GM19023 (cell line): ENCODE data around the gene BEAN1.

Source experiments
- ATAC-seq: cut with Tn5 transposase; IDR thresholded peaks from one replicate; pipeline ENCODE4 v1.9.1; 2021; ENCODE audit warnings: mild to moderate bottlenecking, moderate library complexity; ENCODE audit not compliant: unreplicated experiment

BEAN1 gene

DNA sequence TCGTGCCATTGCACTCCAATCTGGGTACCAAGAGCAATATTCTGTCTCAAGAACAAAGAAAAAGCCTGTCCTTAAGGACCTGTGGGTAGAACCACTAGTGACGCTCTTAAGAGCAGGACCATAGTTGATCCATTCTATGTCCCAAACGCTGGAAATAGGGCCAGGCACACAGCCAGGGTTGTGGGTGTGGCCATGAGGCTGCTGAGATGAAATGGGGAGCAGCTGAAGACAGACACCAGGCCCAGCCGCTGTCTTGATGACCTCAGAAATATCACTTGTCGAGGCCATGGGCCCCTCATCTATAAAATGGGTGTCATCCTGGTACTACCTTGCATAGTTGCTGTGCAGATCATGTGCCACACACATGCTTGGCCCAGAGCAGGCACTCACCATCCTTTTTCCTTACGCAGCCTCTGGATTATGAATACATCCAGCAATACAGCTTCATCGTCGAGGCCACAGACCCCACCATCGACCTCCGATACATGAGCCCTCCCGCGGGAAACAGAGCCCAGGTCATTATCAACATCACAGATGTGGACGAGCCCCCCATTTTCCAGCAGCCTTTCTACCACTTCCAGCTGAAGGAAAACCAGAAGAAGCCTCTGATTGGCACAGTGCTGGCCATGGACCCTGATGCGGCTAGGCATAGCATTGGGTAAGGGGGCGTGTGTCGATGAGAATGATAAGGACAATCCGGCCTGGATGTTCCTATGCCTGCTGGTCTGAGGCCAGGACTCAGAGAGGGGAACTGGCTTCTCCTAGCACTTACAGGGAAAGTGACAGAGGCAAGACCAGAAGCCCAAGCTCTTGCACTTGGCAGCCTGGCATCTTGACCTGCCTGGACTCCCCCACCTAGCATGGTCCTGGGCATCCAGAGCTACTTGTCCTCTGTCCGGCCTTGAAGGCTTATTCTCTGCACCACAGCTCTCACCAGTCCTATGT, 35.1 kb upstream of the BEAN1 start:
- no peak for ATAC-seq

DNA sequence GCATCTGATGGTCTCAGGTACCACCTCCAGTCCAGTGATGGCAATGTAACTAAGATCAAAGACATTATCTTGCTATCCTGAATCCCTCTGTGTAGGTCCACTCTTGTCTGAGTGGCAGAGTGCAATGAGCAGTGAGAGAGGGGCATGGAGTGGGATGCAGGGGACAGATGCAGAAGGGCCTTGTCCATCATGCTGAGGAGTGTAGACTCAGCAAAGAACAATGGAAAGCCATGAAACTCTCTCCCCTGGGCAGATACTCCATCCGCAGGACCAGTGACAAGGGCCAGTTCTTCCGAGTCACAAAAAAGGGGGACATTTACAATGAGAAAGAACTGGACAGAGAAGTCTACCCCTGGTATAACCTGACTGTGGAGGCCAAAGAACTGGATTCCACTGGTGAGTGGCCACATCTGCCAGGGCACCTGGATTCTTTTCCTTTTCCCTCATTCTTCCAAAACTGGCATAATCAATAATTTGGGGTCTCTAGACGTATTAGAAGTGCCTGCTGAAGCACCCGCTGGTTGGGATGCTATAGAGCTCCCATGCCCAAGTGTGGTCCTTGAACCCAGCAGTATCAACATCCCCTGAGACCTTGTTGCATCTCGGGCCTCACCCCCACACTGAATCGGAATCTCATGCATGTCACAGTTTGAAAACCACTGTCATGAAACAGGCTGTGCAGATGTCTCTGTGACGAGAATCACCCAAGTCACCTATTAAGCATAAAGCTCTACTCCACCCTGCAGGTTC, 31.1 kb upstream of the BEAN1 start:
- no peak for ATAC-seq

DNA sequence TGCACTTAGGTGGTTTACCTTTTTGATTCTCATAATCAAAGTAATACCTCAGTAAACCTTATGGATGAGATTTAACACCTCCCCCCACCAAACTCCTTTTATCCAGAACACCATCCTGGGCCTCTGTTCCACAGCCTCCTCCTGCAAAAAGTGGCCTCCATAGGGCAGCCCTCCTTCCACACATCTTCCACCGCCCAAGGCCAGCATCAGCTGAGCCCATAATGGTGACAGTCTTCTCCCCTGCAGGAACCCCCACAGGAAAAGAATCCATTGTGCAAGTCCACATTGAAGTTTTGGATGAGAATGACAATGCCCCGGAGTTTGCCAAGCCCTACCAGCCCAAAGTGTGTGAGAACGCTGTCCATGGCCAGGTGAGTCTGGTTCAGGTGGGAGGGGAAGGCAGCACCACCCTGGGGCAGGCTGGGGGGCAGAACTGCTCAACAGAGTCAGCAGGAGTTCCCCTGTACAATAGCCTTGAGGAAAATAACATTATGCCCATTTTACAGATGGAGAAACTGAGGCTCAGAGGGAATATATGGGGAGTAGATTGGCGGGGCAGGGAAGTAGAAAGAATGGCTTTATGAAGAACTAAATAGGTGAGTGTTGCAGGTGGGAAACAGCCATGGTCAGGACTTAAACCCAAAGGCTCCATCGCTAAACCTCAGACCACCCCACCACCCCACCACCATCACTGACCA, 29.2 kb upstream of the BEAN1 start:
- no peak for ATAC-seq

DNA sequence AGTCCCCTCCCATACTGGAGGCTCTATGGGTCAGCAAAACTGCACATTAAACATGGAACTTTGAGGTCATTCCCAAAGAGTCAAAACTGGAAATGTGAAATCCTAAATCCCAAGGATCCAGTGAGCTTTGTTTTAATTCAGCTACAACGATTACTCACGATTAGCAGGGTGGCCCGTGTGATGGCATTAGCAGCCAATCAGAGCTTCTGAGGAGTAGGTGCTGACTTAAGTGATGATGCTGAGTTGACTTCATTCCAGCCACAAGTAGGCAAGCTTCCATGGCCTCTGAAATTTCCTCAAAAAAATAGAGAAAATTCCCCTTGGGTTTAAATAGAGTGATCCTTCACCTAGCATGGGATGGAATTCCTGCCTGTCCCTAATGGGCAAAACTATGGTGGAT, 28.1 kb upstream of the BEAN1 start:
- ATAC-seq, result no peak

- ATAC-seq, result no peak
Measured at GRCh38 chr16:66399930-66400329, 27.2 kb upstream of the BEAN1 start.

DNA sequence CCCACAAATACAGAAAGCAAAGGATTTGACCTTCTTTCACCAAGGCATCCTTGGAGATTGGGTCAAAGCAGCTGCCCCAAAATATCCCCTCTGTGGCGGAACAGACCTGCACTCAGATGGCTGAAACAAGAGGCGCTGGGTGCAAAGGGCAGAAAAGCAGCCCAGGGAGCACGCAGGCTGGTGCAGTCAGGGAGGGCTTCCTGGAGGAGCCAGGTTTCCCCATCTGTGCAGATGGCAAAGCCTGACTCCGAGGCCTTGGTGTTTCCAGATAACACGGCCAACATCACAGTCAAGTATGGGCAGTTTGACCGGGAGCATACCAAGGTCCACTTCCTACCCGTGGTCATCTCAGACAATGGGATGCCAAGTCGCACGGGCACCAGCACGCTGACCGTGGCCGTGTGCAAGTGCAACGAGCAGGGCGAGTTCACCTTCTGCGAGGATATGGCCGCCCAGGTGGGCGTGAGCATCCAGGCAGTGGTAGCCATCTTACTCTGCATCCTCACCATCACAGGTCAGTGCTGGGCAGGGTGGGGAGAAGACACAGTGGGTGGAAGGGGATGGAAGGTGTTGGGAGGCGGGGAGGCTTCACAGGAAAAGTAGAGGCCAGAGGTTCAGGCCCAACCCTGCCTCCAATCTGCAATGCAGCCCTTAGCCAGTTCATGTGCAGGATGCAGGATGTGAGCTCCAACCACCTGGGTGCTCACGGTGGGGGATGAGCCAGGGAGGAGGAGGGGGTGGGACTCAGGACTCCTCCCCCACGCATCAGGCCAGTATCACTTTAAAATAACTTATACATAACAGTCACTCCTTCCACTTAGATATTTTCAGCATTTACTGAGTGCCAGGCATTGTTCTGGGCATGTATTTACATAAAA, 26.4 kb upstream of the BEAN1 start:
- ATAC-seq, result no peak

DNA sequence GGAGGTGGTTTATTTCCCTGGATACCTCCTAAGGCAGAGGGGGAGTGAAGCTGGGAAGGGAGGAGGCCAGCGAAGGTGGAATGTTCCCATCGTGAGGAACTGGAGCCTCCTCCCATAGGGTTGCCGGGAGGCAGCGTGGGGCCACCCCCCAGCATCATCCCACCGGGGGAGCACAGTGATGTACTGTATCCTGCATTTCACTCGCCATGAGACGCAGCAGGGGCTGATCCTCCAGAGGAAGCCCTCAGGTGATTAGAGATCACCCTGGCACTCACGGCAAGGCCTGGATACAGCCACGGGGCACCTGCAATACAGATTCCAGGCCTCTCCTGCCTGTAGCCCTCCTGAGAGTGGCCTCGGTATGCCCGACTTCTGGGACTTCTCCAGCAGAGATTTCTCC, 25.5 kb upstream of the BEAN1 start:
- ATAC-seq, result no peak

GRCh38 chr16:66402166-66402565, 24.9 kb upstream of the BEAN1 start:
- no peak for ATAC-seq

DNA sequence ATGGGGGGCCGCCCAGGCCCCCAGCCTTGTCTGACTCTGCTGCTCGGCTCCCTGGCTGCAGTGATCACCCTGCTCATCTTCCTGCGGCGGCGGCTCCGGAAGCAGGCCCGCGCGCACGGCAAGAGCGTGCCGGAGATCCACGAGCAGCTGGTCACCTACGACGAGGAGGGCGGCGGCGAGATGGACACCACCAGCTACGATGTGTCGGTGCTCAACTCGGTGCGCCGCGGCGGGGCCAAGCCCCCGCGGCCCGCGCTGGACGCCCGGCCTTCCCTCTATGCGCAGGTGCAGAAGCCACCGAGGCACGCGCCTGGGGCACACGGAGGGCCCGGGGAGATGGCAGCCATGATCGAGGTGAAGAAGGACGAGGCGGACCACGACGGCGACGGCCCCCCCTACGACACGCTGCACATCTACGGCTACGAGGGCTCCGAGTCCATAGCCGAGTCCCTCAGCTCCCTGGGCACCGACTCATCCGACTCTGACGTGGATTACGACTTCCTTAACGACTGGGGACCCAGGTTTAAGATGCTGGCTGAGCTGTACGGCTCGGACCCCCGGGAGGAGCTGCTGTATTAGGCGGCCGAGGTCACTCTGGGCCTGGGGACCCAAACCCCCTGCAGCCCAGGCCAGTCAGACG, 24.4 kb upstream of the BEAN1 start:
- ATAC-seq, result no peak

GRCh38 chr16:66403531-66404145, 23.5 kb upstream of the BEAN1 start:
- no peak for ATAC-seq

- ATAC-seq, result no peak
Measured at GRCh38 chr16:66405057-66405783, 21.9 kb upstream of the BEAN1 start.

DNA sequence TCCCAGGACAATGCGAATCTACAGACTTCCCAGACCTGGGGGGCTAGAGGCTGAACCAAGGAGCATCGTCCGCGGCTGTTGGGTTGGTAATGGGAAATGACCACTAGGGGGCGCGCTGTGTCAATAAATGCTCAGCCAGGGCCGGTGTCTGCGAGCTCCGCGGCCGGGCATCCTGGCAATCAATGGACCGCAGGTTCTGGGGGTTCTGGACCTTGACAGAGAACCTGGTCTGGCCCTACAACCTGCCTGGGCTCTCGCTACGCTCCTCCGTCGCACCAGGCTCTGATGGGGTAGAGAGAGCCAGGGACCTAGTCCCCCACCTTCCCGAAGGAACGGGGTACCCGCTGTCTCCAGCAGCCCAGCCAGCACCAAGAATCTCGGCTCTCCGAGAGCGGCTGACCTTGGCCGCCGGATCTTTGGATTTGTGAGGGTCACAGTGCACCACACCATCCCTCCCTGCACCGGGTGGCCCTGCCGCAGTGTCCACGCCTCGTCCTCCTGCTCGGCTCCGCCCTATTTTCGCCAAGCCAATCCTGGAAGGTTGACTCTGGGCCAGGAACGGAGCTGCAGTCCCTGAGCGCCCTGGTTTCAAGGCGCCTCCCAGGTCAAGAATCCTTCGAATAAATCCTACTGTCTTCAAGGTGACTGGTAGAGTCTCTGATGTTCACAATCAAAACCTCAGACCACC, 20.4 kb upstream of the BEAN1 start:
- ATAC-seq, result peak; percentile 93

- ATAC-seq, result no peak
Measured at GRCh38 chr16:66408163-66409048, 18.7 kb upstream of the BEAN1 start.

GRCh38 chr16:66409156-66409555, 17.9 kb upstream of the BEAN1 start:
- no peak for ATAC-seq

- no peak for ATAC-seq
Measured at GRCh38 chr16:66412182-66412581, 14.9 kb upstream of the BEAN1 start.

- ATAC-seq, result no peak
Measured at GRCh38 chr16:66414891-66415290, 12.2 kb upstream of the BEAN1 start.

GRCh38 chr16:66416136-66416535, 11.0 kb upstream of the BEAN1 start:
- ATAC-seq, result no peak
